ENCODE measurements around the gene RHBDL1. TPM values are rescaled to one million over a fixed set of nuclear protein-coding genes. Genes with fewer than 3 reads are reported as not detected.

RHBDL1 gene
- total and polyA plus RNA-seq, 2 of the 8 experiments (the other 6 are each of a cell fraction or from before 2014, with no cell fraction given), result 4.0 to 8.1 TPM

GRCh38 chr16:627454-628239 is 47.8 kb upstream of the RHBDL1 start:
- H2BK12ac ChIP-seq (ENCODE audit: low read depth, low read length), result peak overlapping the region; percentile 60; the same call in 1 of the 2 replicates
- DNase-seq (ENCODE audit: low read depth in 1 of 2, low spot score in 2 of 2) (peak in 1 of 2 experiments; percentile 53), FAIRE-seq (no peak)
- H4K20me1 ChIP-seq (replicated peaks in 1 of 2; ENCODE audit: control insufficient read depth in 1 of 2, insufficient read depth in 2 of 2, low read length in 2 of 2), result peaks cover 0 to 2% of the 10 kb centered on the region in 2 experiments
- POLR2A ChIA-PET (ENCODE audit: partially characterized antibody), result interaction anchor here (0.9 to 1.3 kb wide), 4 partner anchors 9 to 45 kb away, joined by 3 read pairs; no protein-coding TSS in a partner anchor
- H3K79me1 ChIP-seq (ENCODE audit: low read depth, low read length), result peaks cover 4% of the 10 kb centered on the region; the same call in 1 of the 2 replicates
- H3K14ac ChIP-seq (ENCODE audit: insufficient read length), result no peak overlapping the region
- no peak overlapping the region for H3K4ac ChIP-seq (replicated peaks; ENCODE audit: insufficient read length, low read depth, low read length)
- 90% methylated on average over 43 of the region's 50 CpGs; no CpG with 5 or more reads in 1 of the 2 experiments for WGBS, 2 experiments (ENCODE audit: extremely low coverage in 1 of 2, insufficient coverage in 1 of 2, insufficient read length in 1 of 2, insufficient replicate concordance in 2 of 2, low coverage in 1 of 2, low lambda C conversion rate in 2 of 2, missing lambda C conversion rate in 1 of 2)
- no peak overlapping the region for H3K18ac ChIP-seq (ENCODE audit: extremely low read depth, low read length)
- no peak overlapping the region for H3K4me3 ChIP-seq (ENCODE audit: extremely low read depth in 1 of 4, insufficient read depth in 2 of 4, low read depth in 3 of 4, low read length in 4 of 4)
- no peaks in the 10 kb centered on the region for H3K9me3 ChIP-seq (ENCODE audit: insufficient read depth in 2 of 2, low read depth in 1 of 2, low read length in 1 of 2)
- H3K23me2 ChIP-seq (ENCODE audit: low read depth, low read length), result peaks cover 2% of the 10 kb centered on the region; the same call in 1 of the 2 replicates
- H2BK15ac ChIP-seq (ENCODE audit: low read length), result no peak overlapping the region
- no peak overlapping the region for H3K23ac ChIP-seq (ENCODE audit: insufficient read length)
- peaks cover 0 to 8% (median 0%) of the 10 kb centered on the region in 4 experiments; a peak in 1 of 8 replicates for H3K36me3 ChIP-seq (ENCODE audit: control insufficient read depth in 2 of 4, insufficient read depth in 4 of 4, low read length in 3 of 4)
- peak overlapping the region; percentile 71 for H2BK5ac ChIP-seq (ENCODE audit: low read depth, low read length)
- H3K4me1 ChIP-seq (replicated peaks in 1 of 4; ENCODE audit: control insufficient read depth in 3 of 4, insufficient read depth in 4 of 4, low read length in 3 of 4), result peaks cover 0 to 27% (median 22%) of the 10 kb centered on the region in 4 experiments; a peak in 6 of 7 replicates
- peak overlapping the region; percentile 73 for H4K91ac ChIP-seq (replicated peaks; ENCODE audit: insufficient read length, low read length)
- H3K79me2 ChIP-seq (ENCODE audit: control insufficient read depth in 1 of 2, insufficient read depth in 2 of 2, low read length in 2 of 2), result no peaks in the 10 kb centered on the region
- no peak overlapping the region for H3K27ac ChIP-seq (ENCODE audit: low read depth, low read length)
- no peak overlapping the region for H2BK120ac ChIP-seq (replicated peaks; ENCODE audit: low read depth, low read length)
- CTCF ChIA-PET (ENCODE audit: partially characterized antibody), result interaction anchor here (1.0 to 1.6 kb wide), 7 partner anchors 10 to 116 kb away, joined by 3 to 4 read pairs (median 3); no protein-coding TSS in a partner anchor
- H2AK5ac ChIP-seq (ENCODE audit: low read depth, low read length), result peak overlapping the region; percentile 26; the same call in 1 of the 2 replicates
- H3K56ac ChIP-seq (replicated peaks; ENCODE audit: insufficient read length, low read depth, low read length), result no peak overlapping the region
- no peak overlapping the region for H2BK20ac ChIP-seq (ENCODE audit: low read length)
- H4K5ac ChIP-seq (ENCODE audit: insufficient read length, low read depth, low read length), result no peak overlapping the region
- no peak overlapping the region for H2AFZ ChIP-seq (ENCODE audit: low read length)
- peak overlapping the region; percentile 40; the same call in 1 of the 2 replicates for H4K8ac ChIP-seq (ENCODE audit: extremely low read depth, insufficient read depth, low read length)
- no peaks in the 10 kb centered on the region for H3K27me3 ChIP-seq (replicated peaks in 1 of 4; ENCODE audit: control insufficient read depth in 3 of 4, extremely low read depth in 1 of 4, insufficient read depth in 3 of 4, low read length in 3 of 4)
- no peak overlapping the region for H3K9ac ChIP-seq (replicated peaks in 1 of 4; ENCODE audit: extremely low read depth in 1 of 4, low read depth in 3 of 4, low read length in 3 of 4)
- no peak overlapping the region for H3K4me2 ChIP-seq (ENCODE audit: insufficient read depth in 1 of 2, low read depth in 2 of 2, low read length in 2 of 2)
- no peak for TF ChIP-seq TAF1 (IDR thresholded peaks at IDR 0.05; ENCODE audit: low read depth, low read length)
- TF ChIP-seq KDM5A (IDR thresholded peaks at IDR 0.05; ENCODE audit: low read length), result no peak
- no peak for TF ChIP-seq FOSL1 (IDR thresholded peaks at IDR 0.05; ENCODE audit: insufficient read depth, low read depth, low read length)
- TF ChIP-seq HDAC2 (IDR thresholded peaks at IDR 0.05; ENCODE audit: borderline replicate concordance in 1 of 2, low read depth in 2 of 2, low read length in 2 of 2), result no peak
- peak; percentile 72 for TF ChIP-seq E2F6 (IDR thresholded peaks at IDR 0.05)
- TF ChIP-seq POLR2A (IDR thresholded peaks at IDR 0.05; ENCODE audit: control extremely low read depth in 1 of 2, low read depth in 2 of 2, low read length in 2 of 2), result no peak
- no peak for TF ChIP-seq ZNF274 (IDR thresholded peaks at IDR 0.05; ENCODE audit: borderline replicate concordance, extremely low read depth, low read length)
- no peak for TF ChIP-seq RXRA (IDR thresholded peaks at IDR 0.05; ENCODE audit: insufficient read depth, low read depth, low read length)
- TF ChIP-seq POLR2AphosphoS5 (IDR thresholded peaks at IDR 0.05; ENCODE audit: low read depth, low read length), result no peak
- no peak for TF ChIP-seq BRCA1 (IDR thresholded peaks at IDR 0.05; ENCODE audit: low read depth, low read length)
- peak; percentile 74 for TF ChIP-seq MAX (IDR thresholded peaks at IDR 0.05)
